HG02884 (cell line): ENCODE data around the gene MGAT4C.
"Not testable (repeated sequence)": the region's sequence is repeated elsewhere in the genome, so short reads cannot be mapped to it uniquely, and the experiment has no call there.

Experiments used
- ATAC-seq: cut with Tn5 transposase; IDR thresholded peaks from one replicate; pipeline ENCODE4 v1.9.1; 2021; ENCODE audit warnings: mild to moderate bottlenecking, moderate library complexity; ENCODE audit not compliant: unreplicated experiment

MGAT4C gene

DNA sequence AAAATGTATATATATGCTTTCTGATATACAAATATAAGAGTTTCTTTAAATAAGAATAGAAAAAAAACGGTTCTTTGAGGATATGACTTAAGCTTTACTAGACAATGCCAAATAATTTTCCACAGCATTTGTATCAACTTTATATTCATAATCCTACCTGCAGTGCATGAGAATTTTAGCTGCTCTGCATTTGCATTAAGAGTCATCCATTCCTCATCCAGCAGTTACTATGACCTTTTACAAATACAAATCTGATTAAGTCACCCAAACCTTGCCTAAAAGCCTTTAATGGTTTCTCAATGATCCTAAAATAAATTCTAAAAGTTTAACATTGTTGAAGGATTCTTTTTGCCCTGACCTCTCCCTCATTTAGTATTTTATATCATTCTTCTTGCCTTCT is 116.5 kb downstream of the MGAT4C start:
- ATAC-seq, result no peak

DNA sequence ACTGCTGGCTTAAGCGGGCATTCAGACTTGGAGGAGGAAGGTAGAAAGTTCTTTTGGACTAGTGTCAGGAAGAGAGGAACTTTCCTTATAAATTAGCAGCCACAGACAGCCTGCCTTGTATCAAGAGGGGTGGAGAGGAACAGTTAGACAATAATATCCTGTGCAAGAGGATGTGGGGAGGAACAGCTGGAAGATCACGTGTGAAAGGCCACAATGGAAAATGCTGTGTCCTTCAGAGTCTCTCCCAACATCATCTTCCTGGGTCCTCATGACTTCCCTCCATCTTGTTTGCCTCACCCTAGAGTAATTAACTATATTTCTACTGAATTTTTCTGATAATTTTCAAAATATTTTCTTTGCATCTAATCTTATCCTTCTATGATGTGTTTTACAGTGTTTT is 117.4 kb downstream of the MGAT4C start:
- ATAC-seq, result no peak

DNA sequence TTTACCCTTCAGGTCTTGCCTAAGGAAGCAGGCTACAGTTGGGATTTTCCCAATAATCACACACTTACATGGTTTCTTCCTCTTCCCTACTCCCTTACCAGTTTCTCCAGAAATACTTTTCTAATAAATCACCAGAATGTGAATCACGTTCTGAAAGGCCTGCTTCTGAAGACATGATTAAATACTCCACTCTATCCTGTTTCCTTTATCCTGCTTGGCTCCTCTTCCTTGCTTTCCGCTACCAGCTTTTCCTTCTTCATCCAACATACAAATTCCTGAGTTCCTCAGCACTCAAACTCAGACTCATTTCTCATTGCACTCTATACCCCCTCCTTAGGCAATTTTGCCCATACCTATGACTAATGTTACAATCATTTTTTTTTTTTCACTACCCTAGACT is 118.3 kb downstream of the MGAT4C start:
- no peak for ATAC-seq

DNA sequence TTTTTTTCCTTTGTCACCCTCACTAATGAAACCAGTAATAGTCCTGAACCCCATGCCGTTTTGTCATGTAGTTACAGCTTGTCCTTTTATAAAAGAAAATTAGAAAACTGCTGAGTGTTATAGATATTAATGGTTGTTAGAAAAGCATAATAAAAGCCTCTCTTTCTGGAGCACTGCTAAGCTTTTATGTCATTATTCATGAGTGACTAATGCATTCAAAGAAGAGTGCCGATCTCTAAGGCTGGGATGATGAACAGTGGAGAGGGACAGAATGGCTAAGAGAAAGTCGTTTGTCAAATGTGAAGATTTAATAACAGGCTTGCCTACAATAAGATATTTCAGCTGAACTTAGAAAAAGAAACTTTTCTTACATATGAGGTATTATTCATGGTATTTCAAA is 121.6 kb downstream of the MGAT4C start:
- no peak for ATAC-seq

DNA sequence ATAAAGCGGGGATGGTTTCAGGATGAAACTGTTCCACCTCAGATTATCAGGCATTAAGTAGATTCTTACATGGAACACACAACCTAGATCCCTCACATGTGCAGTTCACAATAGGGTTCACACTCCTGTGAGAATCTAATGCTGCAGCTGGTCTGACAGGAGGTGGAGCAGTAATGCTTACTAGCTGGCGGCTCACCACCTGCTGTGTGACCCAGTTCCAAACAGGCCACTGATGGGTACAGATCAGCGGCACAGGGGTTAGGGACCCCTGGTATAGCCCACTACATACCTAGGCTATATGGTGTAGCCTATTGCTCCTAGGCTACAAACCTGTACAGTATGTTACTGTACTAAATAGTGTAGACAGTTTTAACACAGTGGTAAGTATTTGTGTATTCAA is 129.3 kb downstream of the MGAT4C start:
- not testable (repeated sequence) for ATAC-seq

DNA sequence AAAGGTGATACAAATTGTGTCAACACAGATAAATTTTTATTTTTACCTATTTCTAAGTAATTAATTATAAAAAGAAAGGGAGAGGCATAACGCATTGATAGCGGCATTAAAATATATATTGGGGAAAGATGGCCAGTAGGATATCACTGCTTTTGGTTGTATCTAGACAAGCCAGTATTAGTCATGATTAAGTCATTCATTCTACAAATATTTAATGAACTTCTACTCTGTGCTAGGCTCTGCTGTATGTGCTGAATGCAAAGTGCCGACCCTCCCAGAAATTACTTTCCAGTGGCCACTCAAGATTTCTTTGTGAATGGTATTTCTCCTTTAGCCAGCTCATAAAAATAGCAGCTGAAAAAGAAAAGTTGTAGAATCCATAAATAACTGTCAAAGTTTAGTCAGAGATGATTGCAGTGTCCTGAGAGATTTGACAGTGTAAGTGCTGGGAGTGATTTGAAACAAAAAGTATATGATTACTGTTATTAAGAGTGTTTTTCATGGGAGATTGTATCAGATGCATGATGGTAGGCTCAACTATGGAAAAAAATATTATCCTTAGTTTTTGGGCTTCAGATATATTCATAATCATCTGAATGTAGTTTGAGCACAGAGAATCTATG is 133.2 kb downstream of the MGAT4C start:
- ATAC-seq, result no peak

DNA sequence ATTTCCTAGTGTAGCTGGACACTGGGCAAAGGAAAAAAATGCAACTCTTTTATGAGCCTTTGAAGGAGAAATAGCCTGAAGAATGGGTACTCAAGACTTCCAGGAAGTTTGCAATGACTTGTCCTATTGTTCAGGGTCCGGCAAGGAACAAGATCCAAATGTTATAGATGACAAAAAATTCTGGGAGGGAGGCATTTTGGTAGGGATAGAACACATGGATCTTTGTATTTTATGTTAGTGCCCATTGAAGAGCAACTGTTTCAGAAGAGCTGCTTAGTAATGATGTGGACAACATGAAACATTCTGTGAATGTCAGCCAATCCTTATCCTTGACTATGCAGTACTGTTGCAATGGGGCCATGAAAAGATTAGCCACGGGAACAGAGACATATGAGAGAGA is 138.0 kb downstream of the MGAT4C start:
- ATAC-seq, result no peak

DNA sequence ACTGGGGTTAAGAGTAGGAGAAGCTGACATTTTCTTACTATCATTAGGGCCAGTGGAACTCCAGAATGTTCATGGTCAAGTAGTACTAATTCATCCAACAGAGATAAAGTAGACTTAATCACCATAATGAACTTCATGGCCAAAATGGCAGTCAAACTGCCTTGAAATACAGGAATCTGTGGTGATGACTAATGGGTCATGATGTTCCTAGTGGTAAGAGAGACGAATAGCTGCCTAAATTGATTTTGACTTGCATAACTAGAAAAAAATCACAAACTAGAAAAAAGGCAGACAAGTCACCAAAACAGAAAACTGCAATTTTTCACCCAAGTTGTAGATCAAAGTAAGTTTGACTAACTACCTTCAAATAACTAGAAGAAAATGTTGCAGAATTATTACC is 138.5 kb downstream of the MGAT4C start:
- ATAC-seq, result no peak

DNA sequence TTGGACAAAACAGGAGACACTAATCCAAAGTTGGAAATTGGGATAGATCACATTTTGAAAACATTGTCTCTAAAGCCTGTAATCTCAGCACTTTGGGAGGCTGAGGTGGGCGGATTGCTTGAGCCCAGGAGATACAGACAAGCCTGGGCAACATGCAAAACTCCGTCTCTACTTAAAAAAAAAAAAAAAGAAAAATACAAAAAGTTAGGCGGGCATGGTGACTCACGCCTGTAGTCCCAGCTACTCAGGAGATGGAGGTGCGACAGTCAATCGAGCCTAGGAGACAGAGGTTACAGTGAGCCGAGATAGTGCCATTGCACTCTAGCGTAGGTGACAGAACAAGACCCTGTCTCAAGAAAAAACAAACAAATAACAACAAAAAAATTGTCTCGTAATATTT is 152.1 kb downstream of the MGAT4C start:
- ATAC-seq, result no peak

DNA sequence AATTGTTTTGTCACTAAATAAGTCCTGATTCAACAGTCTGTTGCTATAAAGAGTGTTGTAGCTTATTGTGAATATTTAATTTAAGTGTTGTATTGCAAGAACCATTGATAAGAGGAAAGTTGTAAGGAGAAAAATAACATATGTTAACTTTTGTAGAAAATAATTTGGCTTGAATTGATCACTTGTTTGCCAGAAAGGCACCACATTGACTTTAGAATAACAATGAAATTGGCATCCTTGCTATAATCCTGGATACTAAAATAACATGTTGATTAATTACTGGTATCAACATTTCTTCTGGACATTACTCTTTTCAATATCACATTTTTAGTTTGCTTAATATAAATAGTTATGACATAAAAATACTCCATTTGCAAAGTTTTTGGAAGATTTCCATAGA is 159.0 kb downstream of the MGAT4C start:
- no peak for ATAC-seq

DNA sequence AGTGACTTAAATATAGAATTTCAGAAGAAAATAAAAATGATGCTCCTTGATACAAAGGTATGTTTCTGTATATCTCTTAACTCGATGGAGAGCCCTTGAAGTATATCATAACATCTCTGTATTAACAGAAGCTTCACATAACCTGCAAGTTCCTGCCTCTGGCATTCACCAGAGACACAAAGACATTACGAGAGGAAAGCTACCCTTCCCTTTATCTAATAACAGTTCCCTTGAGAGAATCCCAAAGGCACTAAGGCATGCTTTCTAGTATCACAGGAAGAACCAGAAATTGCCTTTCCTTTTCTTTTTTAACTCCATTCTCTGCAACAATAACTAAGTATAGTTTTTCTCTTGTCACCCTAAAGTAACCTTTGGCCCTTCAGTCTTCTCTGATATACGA is 164.5 kb downstream of the MGAT4C start:
- ATAC-seq, result no peak

DNA sequence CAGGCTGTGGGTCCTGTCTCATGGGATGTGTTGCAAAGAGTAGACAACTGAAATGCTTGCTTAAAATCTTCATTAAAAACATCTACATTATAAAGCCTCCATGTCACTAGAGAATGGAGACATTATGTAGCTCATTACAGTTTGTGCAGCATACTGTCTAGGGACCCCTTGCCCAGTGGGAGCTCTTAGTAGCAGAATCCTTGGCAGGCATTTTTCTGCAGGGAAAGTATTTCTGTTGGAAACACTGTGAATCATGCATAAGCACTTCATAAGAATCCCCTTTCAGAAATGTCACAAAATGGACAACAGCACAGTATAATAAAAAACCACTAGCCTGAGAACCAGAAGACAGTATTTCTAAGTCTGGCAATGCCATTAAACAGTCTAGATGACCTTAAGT is 174.3 kb downstream of the MGAT4C start:
- ATAC-seq, result no peak

DNA sequence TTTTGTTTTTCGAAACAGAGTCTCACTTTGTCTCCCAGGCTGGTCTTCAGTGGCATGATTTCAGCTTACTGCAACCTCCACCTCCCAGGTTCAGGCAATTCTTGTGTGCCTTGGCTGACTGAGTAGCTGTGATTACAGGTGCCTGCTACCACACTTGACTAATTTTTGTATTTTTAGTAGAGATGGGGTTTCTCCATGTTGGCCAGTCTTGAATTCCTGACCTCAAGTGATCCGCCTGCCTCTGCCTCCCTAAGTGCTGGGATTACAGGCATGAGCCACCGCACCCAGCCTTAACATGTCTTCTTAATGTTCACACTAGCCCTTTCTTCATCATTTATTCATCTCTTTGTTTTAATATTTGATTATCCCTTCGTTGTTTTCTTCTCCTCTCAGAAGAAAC is 197.1 kb downstream of the MGAT4C start:
- not testable (repeated sequence) for ATAC-seq

DNA sequence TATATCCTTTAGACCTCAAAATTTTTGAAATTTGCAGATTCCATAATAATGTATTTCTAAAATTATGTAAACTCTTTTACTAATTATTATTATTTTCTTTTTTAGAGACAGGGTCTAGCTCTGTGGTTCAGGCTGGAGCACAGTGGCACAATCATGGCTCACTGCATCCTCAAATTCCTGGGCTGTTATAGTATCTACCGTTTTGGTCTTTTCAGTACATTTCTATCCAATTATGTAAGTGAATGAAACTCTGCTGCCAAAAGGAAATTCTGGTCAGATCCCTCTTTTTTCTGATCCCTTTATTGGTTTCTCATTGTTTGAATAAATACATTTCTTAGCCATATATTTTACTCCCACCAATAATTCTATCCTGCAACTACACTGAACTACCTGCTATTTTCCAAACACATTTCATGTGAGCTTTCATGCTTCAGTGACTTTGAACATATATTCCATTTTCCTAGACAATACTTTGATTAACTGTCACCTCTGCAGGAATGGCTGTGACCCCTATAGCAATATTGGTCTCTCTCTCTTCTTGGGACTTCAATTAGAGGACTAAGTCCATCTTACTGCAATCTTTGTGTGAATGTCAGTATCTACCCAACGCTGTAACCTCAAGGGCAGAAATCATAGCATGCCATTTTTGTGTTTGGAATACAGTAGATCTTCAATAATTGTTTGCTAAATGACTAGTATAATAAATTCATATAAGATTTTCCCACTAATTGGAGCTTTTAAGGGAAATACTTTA is 198.9 kb downstream of the MGAT4C start:
- ATAC-seq, result no peak

DNA sequence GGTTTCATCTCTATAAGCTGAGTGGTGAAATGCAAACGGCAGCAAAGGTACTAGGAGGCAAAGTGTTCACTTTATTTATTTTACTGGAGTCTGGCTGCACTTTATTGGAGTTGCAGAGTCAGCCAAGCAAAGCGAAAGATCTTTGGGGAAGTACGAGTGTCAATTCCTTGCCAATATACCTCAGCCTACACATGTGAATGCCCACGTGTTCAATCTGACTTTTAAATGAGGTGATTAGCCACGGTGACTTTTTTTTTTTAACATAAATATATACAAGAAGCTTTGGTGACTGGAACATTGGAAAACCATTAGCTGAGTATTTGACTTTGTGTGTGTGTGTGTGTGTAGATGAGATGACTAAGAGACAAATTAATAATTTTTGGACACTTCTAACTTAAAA is 203.3 kb downstream of the MGAT4C start:
- ATAC-seq, result no peak

DNA sequence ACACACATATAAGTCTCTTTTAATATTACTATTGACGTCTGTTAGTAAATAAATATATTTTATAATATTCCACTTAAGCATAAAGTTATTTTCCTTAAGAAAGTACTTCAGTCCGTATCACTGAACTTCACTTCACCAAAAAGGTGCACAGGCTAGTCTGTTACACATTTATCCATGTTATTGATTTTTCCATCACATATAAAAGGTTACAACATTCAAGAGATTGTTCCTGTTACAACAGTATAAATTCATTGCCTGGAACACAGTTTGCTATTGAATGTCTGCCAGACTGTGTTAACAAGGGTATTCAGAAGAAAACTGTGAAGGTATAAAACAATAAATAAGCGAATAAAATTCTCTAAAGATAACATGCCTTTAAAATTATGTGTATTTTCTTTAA is 206.2 kb downstream of the MGAT4C start:
- no peak for ATAC-seq

DNA sequence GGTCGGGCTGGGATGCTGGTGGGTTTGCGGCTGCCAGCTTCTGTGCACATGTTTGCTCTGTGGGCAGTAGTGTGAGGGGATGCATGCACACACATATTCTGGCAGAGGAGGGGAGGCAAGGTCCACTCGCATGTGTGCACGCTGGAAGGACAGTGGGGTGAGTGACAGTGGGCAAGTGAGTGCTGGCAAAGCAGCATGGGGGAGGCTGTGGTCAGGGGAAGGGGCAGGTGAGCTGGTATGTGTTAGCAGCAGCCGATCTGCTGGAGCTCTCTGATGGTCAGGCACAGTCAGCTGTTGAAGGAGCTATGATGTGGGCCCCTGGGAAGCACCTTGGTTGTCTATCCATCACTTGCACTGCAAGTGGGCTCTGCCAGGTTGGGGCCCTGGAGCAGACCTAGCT is 211.8 kb downstream of the MGAT4C start:
- ATAC-seq, result no peak

DNA sequence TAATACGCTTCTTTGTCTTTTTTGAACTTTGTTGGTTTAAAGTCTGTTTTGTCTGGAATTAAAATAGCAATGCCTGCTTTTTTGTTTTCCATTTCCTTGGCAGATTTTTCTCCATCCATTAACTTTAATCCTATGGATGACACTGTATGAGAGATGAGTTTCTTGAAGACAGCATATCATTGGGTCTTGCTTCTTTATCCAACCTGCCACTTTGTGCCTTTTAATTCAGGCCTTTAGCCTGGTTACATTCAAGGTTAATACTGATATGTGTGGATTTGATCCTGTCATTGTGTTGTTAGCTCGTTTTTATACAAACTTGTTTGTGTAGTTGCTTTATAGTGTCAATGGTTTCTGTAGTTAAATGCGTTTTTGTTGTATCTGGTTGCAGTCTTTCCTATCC is 214.1 kb downstream of the MGAT4C start:
- ATAC-seq, result no peak

DNA sequence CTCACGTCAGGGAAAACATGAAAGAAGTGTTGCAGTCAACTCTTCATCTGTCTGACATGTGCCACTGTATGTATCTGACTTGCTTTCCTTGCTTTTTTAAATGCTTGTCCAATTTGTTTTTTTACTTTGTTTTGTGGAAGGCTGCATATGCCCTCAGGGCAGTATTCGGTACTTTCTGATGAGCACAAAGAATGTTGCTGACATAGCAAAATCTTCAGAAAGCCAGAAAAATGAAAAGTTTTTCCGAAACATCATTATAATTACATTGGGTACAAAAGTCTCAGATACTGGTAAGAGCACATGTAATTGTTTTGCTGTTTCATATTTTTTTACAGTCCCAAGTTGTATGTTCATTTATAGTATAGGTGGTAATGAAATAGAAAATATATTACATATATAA is 237.8 kb downstream of the MGAT4C start:
- ATAC-seq, result no peak

DNA sequence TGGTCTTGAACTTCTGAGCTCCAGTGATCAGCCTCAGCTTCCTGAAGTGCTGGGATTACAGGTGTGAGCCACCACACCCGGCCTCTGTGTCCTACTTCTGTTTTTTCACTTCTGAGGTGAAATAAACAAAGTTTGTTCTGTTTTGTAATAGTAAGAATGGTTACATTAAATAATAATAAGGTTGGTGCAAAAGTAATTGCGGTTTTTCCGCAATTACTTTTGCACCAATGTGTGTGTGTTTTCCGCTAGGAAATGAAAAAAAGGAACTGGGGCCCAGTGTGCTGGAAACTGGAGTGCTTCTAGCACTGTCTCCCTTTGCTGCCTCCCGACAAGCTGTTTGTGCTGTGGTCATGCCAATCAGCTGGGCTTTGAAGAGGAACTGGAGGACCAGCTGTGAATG is 241.2 kb downstream of the MGAT4C start:
- no peak for ATAC-seq

DNA sequence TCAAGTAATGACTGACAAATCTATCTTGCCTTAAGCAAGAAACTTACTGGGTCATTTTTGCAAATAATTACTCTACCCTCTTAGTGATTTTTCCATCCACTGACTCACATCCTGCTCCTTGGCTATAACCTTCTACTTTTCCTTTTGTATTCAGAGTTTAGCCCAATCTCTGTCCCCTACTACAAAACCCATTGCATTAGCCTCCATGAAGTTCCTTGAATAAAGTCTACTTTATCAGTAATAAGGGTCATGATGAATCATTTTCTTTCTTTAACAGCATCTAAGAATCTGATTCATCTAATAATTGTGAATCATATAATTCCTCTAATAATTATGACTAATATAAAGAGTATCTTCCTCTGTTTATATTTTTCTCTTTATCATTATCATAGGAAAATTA is 249.5 kb downstream of the MGAT4C start:
- ATAC-seq, result no peak

DNA sequence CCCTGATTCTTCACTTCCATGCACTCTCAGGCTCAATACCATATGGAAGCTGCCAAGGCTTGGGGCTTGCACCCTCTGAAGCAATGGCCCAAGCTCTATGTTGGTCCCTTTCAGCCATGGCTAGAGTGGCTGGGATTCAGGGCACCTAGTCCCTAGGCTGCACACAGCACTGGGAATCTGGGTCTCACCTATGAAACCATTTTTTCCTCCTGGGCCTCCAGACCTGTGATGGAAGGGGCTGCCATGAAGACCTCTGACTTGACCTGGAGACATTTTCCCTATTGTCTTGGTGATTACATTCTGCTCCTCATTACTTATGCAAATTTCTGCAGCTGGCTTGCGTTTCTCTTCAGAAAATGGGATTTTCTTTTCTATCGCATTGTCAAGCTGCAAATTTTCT is 258.1 kb downstream of the MGAT4C start:
- ATAC-seq, result no peak

DNA sequence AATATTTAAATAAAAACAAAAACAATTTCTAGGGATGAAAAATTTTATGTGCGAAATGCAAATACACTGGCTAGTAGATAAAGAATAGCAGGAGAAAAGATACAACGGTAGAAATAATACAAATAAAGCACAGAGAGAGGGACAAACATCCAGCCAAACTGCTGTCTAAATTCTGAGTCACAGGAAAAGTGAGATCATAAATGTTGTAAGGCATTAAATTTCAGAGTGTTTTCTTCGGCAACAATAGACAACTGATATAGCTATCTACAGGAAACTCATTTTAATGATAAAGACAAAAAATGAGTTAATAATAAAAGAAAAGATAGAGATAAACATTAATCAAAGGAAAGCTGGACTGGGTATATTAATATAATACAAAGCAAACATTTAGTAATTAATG is 259.9 kb downstream of the MGAT4C start:
- ATAC-seq, result no peak
